PC-3 (cell line): ENCODE measurements around the gene RAB3B. TPM values are rescaled to one million over a fixed set of nuclear protein-coding genes. Genes with fewer than 3 reads are reported as not detected.
"Not testable (repeated sequence)": the region's sequence is repeated elsewhere in the genome, so short reads cannot be mapped to it uniquely, and the experiment has no call there.

Experiments used
- ATAC-seq: fragments of 200-7000 bp; cut with Tn5 transposase; 2 replicates; pipeline ENCODE4 v1.9.1; 2020; ENCODE audit warnings: mild to moderate bottlenecking, moderate library complexity
- BruUV-seq: library from RNA; stranded (reverse); fragments of 400-500 nt; replicated peaks from 2 replicates; lab custom pipeline; 2021; lab: Mats Ljungman, UMichigan
- CTCF ChIA-PET: fragments of 300-600 bp; sonication (Branson Sonifier 250); formaldehyde crosslinking; loops from one replicate; lab custom pipeline; 2022; ENCODE audit warnings: antibody characterized with exemption; lab: Charles Lee
- POLR2A ChIA-PET: fragments of 300-600 bp; sonication (Branson Sonifier 250); formaldehyde crosslinking; loops from one replicate; lab custom pipeline; 2022; ENCODE audit warnings: antibody characterized with exemption; ENCODE audit not compliant: unreplicated experiment; lab: Charles Lee
- DNase-seq: peaks from one replicate; pipeline ENCODE4 v3.0.0-alpha.2; 2015
- H2AFZ ChIP-seq: fragments of 300-600 bp; sonication (generic); 2 replicates; pipeline ENCODE4 v1.6.0; 2016; ENCODE audit warnings: antibody characterized with exemption, low read length
- H3F3A ChIP-seq: fragments of 300-600 bp; sonication (generic); one replicate; pipeline ENCODE4 v1.6.0; 2017; ENCODE audit warnings: antibody characterized with exemption, low read length, control low read depth, mild to moderate bottlenecking; ENCODE audit not compliant: unreplicated experiment
- H3K27ac ChIP-seq: fragments of 300-600 bp; sonication (generic); 2 replicates; pipeline ENCODE4 v1.5.1; 2016; ENCODE audit warnings: mild to moderate bottlenecking, low read length
- H3K27me3 ChIP-seq: fragments of 300-600 bp; sonication (generic); 2 replicates; pipeline ENCODE4 v1.6.1; 2016; ENCODE audit warnings: low read length, mixed read lengths
- H3K36me3 ChIP-seq: fragments of 300-600 bp; sonication (generic); 2 replicates; pipeline ENCODE4 v1.6.1; 2016; ENCODE audit warnings: low read depth, mixed run types, low read length, mixed read lengths
- H3K4me1 ChIP-seq: fragments of 300-600 bp; sonication (generic); 2 replicates; pipeline ENCODE4 v1.5.1; 2016; ENCODE audit warnings: low read length; ENCODE audit not compliant: insufficient read depth
- H3K4me2 ChIP-seq: fragments of 300-600 bp; sonication (generic); 2 replicates; pipeline ENCODE4 v1.6.0; 2016; ENCODE audit warnings: low read length
- H3K4me3 ChIP-seq: fragments of 300-600 bp; sonication (generic); 2 replicates; pipeline ENCODE4 v1.5.1; 2016; ENCODE audit warnings: mild to moderate bottlenecking, low read length, mixed read lengths
- H3K79me2 ChIP-seq: fragments of 300-600 bp; sonication (generic); 2 replicates; pipeline ENCODE4 v1.6.1; 2017; ENCODE audit warnings: low read length, mixed read lengths
- H3K9ac ChIP-seq: fragments of 300-600 bp; sonication (generic); 2 replicates; pipeline ENCODE4 v1.6.0; 2016; ENCODE audit warnings: mild to moderate bottlenecking, low read length
- H3K9me2 ChIP-seq: fragments of 300-600 bp; sonication (generic); replicated peaks from 2 replicates; pipeline ENCODE4 v1.6.1; 2016; ENCODE audit warnings: mixed run types, low read length, mixed read lengths
- H3K9me3 ChIP-seq: fragments of 300-600 bp; sonication (generic); 2 replicates; pipeline ENCODE4 v1.6.1; 2016; ENCODE audit warnings: low read length, mixed read lengths
- H4K20me1 ChIP-seq: fragments of 300-600 bp; sonication (generic); 2 replicates; pipeline ENCODE4 v1.6.1; 2016; ENCODE audit warnings: low read length, mixed read lengths
- CTCF ChIP-seq: fragments of 300-600 bp; sonication (generic); conservative IDR thresholded peaks from 2 replicates; pipeline ENCODE4 v1.5.1; 2017; ENCODE audit warnings: antibody characterized with exemption, low read depth, mild to moderate bottlenecking, low read length
- EZH2 ChIP-seq: fragments of 300-600 bp; sonication (generic); IDR thresholded peaks from one replicate; pipeline ENCODE4 v1.6.1; 2017; ENCODE audit warnings: antibody characterized with exemption, mild to moderate bottlenecking, low read length; ENCODE audit not compliant: unreplicated experiment
- EZH2phosphoT487 ChIP-seq: fragments of 300-600 bp; sonication (generic); IDR thresholded peaks from 2 replicates; pipeline ENCODE4 v1.6.1; 2018; ENCODE audit warnings: mild to moderate bottlenecking, antibody characterized with exemption, low read length, borderline replicate concordance
- intact Hi-C: fragments of 100-400 bp; cut with micrococcal nuclease; formaldehyde crosslinking; loops from 2 replicates; pipeline ENCODE4 v1.9.0; 2023
- total RNA-seq: library from RNA; depleted of rRNA; stranded (reverse); fragments of >200 nt; gene quantifications from 2 replicates; pipeline ENCODE4 v1.2.3, GENCODE V29; 2014

RAB3B gene
- total RNA-seq, 1 experiment from 2014 or later, result 4.5 TPM

GRCh38 chr1:52008071-52008809 is 17.7 kb upstream of the RAB3B start:
- Histone ChIP-seq H3K4me2 (no peak overlapping the region), H4K20me1 (no peaks in the 10 kb centered on the region), H2AFZ (no peak overlapping the region), H3K4me1 (peaks cover 7% of the 10 kb centered on the region; the same call in 1 of the 2 replicates), H3K27ac (no peak overlapping the region), H3K9ac (no peak overlapping the region), H3K4me3 (no peak overlapping the region), H3F3A (no peaks in the 10 kb centered on the region), H3K36me3 (no peaks in the 10 kb centered on the region), H3K9me3 (no peaks in the 10 kb centered on the region), H3K79me2 (no peaks in the 10 kb centered on the region), H3K9me2 (no peaks in the 10 kb centered on the region), H3K27me3 (no peaks in the 10 kb centered on the region)
- TF ChIP-seq EZH2 (no peak), CTCF (no peak), EZH2phosphoT487 (no peak)
- POLR2A ChIA-PET, result no interaction called here
- CTCF ChIA-PET, result no interaction called here
- intact Hi-C loops, result loop anchor here (10.0 kb wide), 1 partner anchor 193 kb away; no protein-coding TSS in a partner anchor
- BruUV-seq, result no TSS peak
- no peak for DNase-seq
- no peak for ATAC-seq

GRCh38 chr1:52007215-52008002 is 16.9 kb upstream of the RAB3B start:
- POLR2A ChIA-PET, result no interaction called here
- no peak overlapping the region for H3K27ac ChIP-seq
- no TSS peak for BruUV-seq

GRCh38 chr1:52006081-52006553 is 15.6 kb upstream of the RAB3B start:
- H3K79me2 ChIP-seq, ATAC-seq, H3K9ac ChIP-seq: not testable (repeated sequence)

More at GRCh38 chr1:52007215-52008002, 16.9 kb upstream of the RAB3B start:
- Histone ChIP-seq H2AFZ (peak overlapping the region; percentile 36; the same call in 1 of the 2 replicates), H3K27me3 (no peaks in the 10 kb centered on the region), H3K9me3 (no peaks in the 10 kb centered on the region), H3K36me3 (no peaks in the 10 kb centered on the region), H4K20me1 (no peaks in the 10 kb centered on the region), H3K4me2 (no peak overlapping the region), H3K79me2 (no peaks in the 10 kb centered on the region), H3K9me2 (no peaks in the 10 kb centered on the region), H3K9ac (no peak overlapping the region), H3K4me1 (peaks cover 7% of the 10 kb centered on the region; the same call in 1 of the 2 replicates), H3K4me3 (no peak overlapping the region), H3F3A (no peaks in the 10 kb centered on the region)
- intact Hi-C loops, result loop anchor here (10.0 kb wide), 1 partner anchor 193 kb away; no protein-coding TSS in a partner anchor
- DNase-seq (no peak), ATAC-seq (no peak)
- CTCF ChIA-PET, result no interaction called here
- TF ChIP-seq CTCF (no peak), EZH2 (no peak), EZH2phosphoT487 (no peak)

GRCh38 chr1:52005548-52005947 is 15.0 kb upstream of the RAB3B start:
- H3K4me3 ChIP-seq, BruUV-seq, H3K27ac ChIP-seq, H3K79me2 ChIP-seq, H4K20me1 ChIP-seq, H2AFZ ChIP-seq, DNase-seq, H3K27me3 ChIP-seq, H3F3A ChIP-seq, H3K9me2 ChIP-seq, H3K4me1 ChIP-seq, ATAC-seq, H3K9me3 ChIP-seq, H3K9ac ChIP-seq, H3K4me2 ChIP-seq, POLR2A ChIA-PET, H3K36me3 ChIP-seq: not testable (repeated sequence)
- CTCF ChIA-PET, result interaction anchor here (0.7 kb wide), 1 partner anchor 237 kb away, joined by 3 read pairs; no protein-coding TSS in a partner anchor
- intact Hi-C loops, result loop anchor here (10.0 kb wide), 1 partner anchor 191 kb away; no protein-coding TSS in a partner anchor

More at GRCh38 chr1:52006081-52006553, 15.6 kb upstream of the RAB3B start:
- H3F3A ChIP-seq, H3K9me3 ChIP-seq, H3K4me1 ChIP-seq, H3K4me2 ChIP-seq, H3K27ac ChIP-seq, H2AFZ ChIP-seq, H3K9me2 ChIP-seq, H3K27me3 ChIP-seq, H3K36me3 ChIP-seq, POLR2A ChIA-PET, H3K4me3 ChIP-seq, BruUV-seq, H4K20me1 ChIP-seq, DNase-seq: not testable (repeated sequence)
- intact Hi-C loops, result loop anchor here (10.0 kb wide), 1 partner anchor 191 kb away; no protein-coding TSS in a partner anchor
- CTCF ChIA-PET, result interaction anchor here (0.7 kb wide), 1 partner anchor 237 kb away, joined by 3 read pairs; no protein-coding TSS in a partner anchor
